K562 (cell line): ENCODE data around the gene FBXO9. TPM values are rescaled to one million over a fixed set of nuclear protein-coding genes. Genes with fewer than 3 reads are reported as not detected.
A peak's percentile ranks its signal among the peaks of the same experiment; 100 is the strongest.

Source experiments
- ATAC-seq: fragments of 200-7000 bp; cut with Tn5 transposase; 3 replicates; pipeline ENCODE4 v1.9.1; 2020; ENCODE audit warnings: moderate library complexity
- BruUV-seq: library from RNA; stranded (reverse); fragments of 400-500 nt; replicated peaks from 2 replicates; lab custom pipeline; 2021; lab: Mats Ljungman, UMichigan
- CTCF ChIA-PET: fragments of 300-600 bp; formaldehyde crosslinking; extraction: SDS; loops from one replicate; lab custom pipeline; 2021; ENCODE audit warnings: low intra/inter-chr PET ratio; lab: Yijun Ruan, JAX
- POLR2A ChIA-PET: fragments of 300-600, 350-650 bp; sonication (Branson Sonifier 250); formaldehyde crosslinking; extraction: SDS; loops from one replicate; lab custom pipeline; 2021; ENCODE audit warnings: antibody characterized with exemption, inconsistent platforms; lab: Yijun Ruan, JAX
- DNase-seq, 4 experiments: peaks; one replicate each; pipeline versions ENCODE4 v3.0.0 to v3.0.0-alpha.2; 2011 to 2018; ENCODE audit warnings: low spot score in 3 of 4, mixed read lengths in 3 of 4; ENCODE audit errors: extremely low read depth in 1 of 4
- FAIRE-seq: peaks from 2 replicates; lab custom pipeline; 2011; peaks lifted over from hg19 to GRCh38; lab: Jason Lieb, UNC
- H2AFZ ChIP-seq: 2 replicates; pipeline ENCODE4 v1.6.0; 2011; ENCODE audit warnings: low read depth, low read length, control low read depth, inconsistent platforms
- H3K27ac ChIP-seq: fragments of 200-600 bp; 3 replicates; pipeline ENCODE4 v1.8.0; 2011; ENCODE audit warnings: low read depth, mild to moderate bottlenecking, control low read depth, inconsistent platforms, low read length, moderate library complexity, mixed read lengths; ENCODE audit errors: extremely low read depth
- H3K27me3 ChIP-seq, 2 experiments: fragments of 300-600 bp in 1 of 2; 2 replicates in 1 of 2; 3 replicates in 1 of 2; pipeline versions ENCODE4 v1.6.0 to v1.8.0; 2011; ENCODE audit warnings: inconsistent platforms in 2 of 2, low read length in 2 of 2, mild to moderate bottlenecking in 1 of 2, mixed read lengths in 1 of 2, moderate library complexity in 1 of 2; ENCODE audit not compliant: control insufficient read depth in 2 of 2, insufficient read depth in 2 of 2
- H3K36me3 ChIP-seq: fragments of 300-600 bp; 3 replicates; pipeline ENCODE4 v1.8.0; 2011; ENCODE audit warnings: mild to moderate bottlenecking, low read length, inconsistent platforms; ENCODE audit not compliant: control insufficient read depth, insufficient read depth
- H3K4me1 ChIP-seq, 2 experiments: fragments of 200-600 bp in 1 of 2; replicated peaks in 1 of 2; 2 replicates in 1 of 2; 3 replicates in 1 of 2; pipeline versions ENCODE4 v1.5.1 to v1.8.0; 2011; ENCODE audit warnings: inconsistent platforms in 2 of 2, low read length in 2 of 2, mild to moderate bottlenecking in 1 of 2, mixed read lengths in 1 of 2, moderate library complexity in 1 of 2; ENCODE audit not compliant: control insufficient read depth in 2 of 2, insufficient read depth in 2 of 2
- H3K4me2 ChIP-seq: 2 replicates; pipeline ENCODE4 v1.6.1; 2011; ENCODE audit warnings: low read length, control low read depth, inconsistent platforms, mixed read lengths; ENCODE audit not compliant: insufficient read depth
- H3K4me3 ChIP-seq: fragments of 200-600 bp; sonication (generic), shearing (Covaris generic); 2 replicates; pipeline ENCODE4 v1.5.1; 2016; ENCODE audit warnings: control low read depth, inconsistent platforms
- H3K79me2 ChIP-seq: fragments of 200-600 bp; 3 replicates; pipeline ENCODE4 v1.8.0; 2011; ENCODE audit warnings: low read length, inconsistent platforms; ENCODE audit not compliant: control insufficient read depth, insufficient read depth
- H3K9ac ChIP-seq, 2 experiments: 2 replicates each; pipeline versions ENCODE4 v1.6.0 to v1.6.1; 2011; ENCODE audit warnings: low read depth in 2 of 2, low read length in 2 of 2, control low read depth in 1 of 2, inconsistent platforms in 1 of 2, mild to moderate bottlenecking in 1 of 2, mixed read lengths in 1 of 2; ENCODE audit not compliant: insufficient read depth in 1 of 2
- H3K9me1 ChIP-seq: one replicate; pipeline ENCODE4 v1.6.0; 2011; ENCODE audit warnings: inconsistent platforms, mild to moderate bottlenecking, low read length, moderate library complexity; ENCODE audit not compliant: control insufficient read depth, insufficient read depth
- H3K9me3 ChIP-seq: replicated peaks from 2 replicates; pipeline ENCODE4 v1.5.1; 2011; ENCODE audit warnings: low read depth, low read length, inconsistent platforms; ENCODE audit not compliant: control insufficient read depth, insufficient read depth
- H4K20me1 ChIP-seq: replicated peaks from 2 replicates; pipeline ENCODE4 v1.6.1; 2011; ENCODE audit warnings: low read length, inconsistent platforms, mixed read lengths; ENCODE audit not compliant: control insufficient read depth, insufficient read depth
- ARID1B ChIP-seq: fragments of 450-650 bp; IDR thresholded peaks from 2 replicates; pipeline ENCODE4 v1.6.1; 2016; ENCODE audit warnings: antibody characterized with exemption, mild to moderate bottlenecking, inconsistent platforms
- KLF10 ChIP-seq: fragments of 250-450 bp; sonication (Bioruptor Pico); IDR thresholded peaks from 2 replicates; pipeline ENCODE4 v1.6.1; 2021; ENCODE audit warnings: matching md5 sums
- TCF3 ChIP-seq: sonication (generic); formaldehyde crosslinking; IDR thresholded peaks from 2 replicates; pipeline ENCODE4 v1.4.0; 2020; ENCODE audit warnings: mild to moderate bottlenecking, missing genetic modification reagents
- in situ Hi-C: fragments of 300-500 bp; cut with MboI; formaldehyde crosslinking; loops from 4 replicates; pipeline ENCODE4 v1.15.0; 2018; ENCODE audit warnings: inconsistent platforms, mixed read lengths
- intact Hi-C: fragments of 100-400 bp; cut with micrococcal nuclease; formaldehyde crosslinking; loops from 2 replicates; pipeline ENCODE4 v1.14.2; 2022
- polyA plus RNA-seq, 8 experiments: library from polyadenylated mRNA; depleted of rRNA in 4 of 8; stranded (reverse) in 5 of 8; unstranded in 3 of 8; fragments of >200 nt; fragmentation: Nextera tagmentation in 2 of 8; fragmentation: Illumina TruSeq in 1 of 8; extraction: Ambion mirVana in 2 of 8; extraction: Trizol in 1 of 8; gene quantifications; 2 replicates each; pipeline versions ENCODE4 v1.2.1 to v1.2.3, GENCODE V29; 2011 to 2014; ENCODE audit warnings: inconsistent platforms in 1 of 8, missing spikeins in 1 of 8
- total RNA-seq, 7 experiments: library from RNA; depleted of rRNA in 6 of 7; stranded (reverse); fragments of >200 nt in 6 of 7; fragmentation: Illumina TruSeq in 2 of 7; extraction: Trizol in 2 of 7; gene quantifications; 2 replicates each; pipeline versions ENCODE4 v1.2.1 to v1.2.3, GENCODE V29; 2011 to 2021; ENCODE audit warnings: low replicate concordance in 1 of 7
- TF ChIP-seq, protein P1 (sequence below), 3 experiments: IDR thresholded peaks in 2 of 3; conservative IDR thresholded peaks in 1 of 3; 2 replicates each; pipeline ENCODE4 v1.5.1; 2011 to 2012; ENCODE audit warnings: low read length in 3 of 3, mild to moderate bottlenecking in 3 of 3, control low read depth in 2 of 3, improper control_type of control experiment in 1 of 3, inconsistent platforms in 1 of 3, low read depth in 1 of 3, mixed read lengths in 1 of 3, moderate library complexity in 1 of 3; ENCODE audit not compliant: insufficient read depth in 2 of 3
- TF ChIP-seq, protein P2 (sequence below): fragments of 450-650 bp; formaldehyde crosslinking; IDR thresholded peaks from 2 replicates; pipeline ENCODE4 v1.4.0; 2020; ENCODE audit warnings: mild to moderate bottlenecking, moderate library complexity

The FBXO9 gene
- total and polyA plus RNA-seq, 9 of the 15 experiments (the other 6 are each of a cell fraction or from before 2014, with no cell fraction given), result 10.1 to 85.3 (median 51.4) TPM

DNA sequence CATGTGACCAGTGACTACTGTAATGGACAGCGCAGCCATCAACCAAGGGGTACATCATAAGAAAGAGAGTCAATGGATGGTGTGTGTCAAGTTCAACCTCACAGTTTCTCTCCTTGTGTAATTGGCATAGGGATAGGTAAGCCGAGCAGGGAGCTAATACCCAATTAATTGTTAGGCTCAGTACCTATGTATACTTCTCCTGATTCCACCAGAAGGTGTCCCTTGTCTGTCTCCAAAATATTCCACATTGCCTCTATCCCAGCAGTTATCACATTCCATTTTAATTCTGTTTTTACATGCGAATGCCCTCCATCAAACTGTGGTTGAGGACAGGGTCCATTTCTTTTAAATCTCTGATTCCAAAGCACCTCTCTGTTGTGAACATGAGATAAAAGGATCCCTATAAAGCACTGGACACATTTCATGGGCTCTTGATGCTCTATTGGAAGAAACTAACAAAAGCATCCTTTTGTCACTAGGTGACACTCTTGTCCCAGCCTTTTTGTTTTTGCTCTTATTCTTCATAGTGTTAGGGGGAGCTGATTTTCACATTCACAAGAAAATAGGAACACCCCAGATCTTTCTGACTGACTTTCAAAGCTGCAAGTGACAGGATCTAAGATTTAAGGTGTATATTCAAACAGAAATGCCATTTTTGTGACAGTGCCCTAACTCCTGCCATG, 38.9 kb downstream of the FBXO9 start (continued):
- TF ChIP-seq, protein P1, sequence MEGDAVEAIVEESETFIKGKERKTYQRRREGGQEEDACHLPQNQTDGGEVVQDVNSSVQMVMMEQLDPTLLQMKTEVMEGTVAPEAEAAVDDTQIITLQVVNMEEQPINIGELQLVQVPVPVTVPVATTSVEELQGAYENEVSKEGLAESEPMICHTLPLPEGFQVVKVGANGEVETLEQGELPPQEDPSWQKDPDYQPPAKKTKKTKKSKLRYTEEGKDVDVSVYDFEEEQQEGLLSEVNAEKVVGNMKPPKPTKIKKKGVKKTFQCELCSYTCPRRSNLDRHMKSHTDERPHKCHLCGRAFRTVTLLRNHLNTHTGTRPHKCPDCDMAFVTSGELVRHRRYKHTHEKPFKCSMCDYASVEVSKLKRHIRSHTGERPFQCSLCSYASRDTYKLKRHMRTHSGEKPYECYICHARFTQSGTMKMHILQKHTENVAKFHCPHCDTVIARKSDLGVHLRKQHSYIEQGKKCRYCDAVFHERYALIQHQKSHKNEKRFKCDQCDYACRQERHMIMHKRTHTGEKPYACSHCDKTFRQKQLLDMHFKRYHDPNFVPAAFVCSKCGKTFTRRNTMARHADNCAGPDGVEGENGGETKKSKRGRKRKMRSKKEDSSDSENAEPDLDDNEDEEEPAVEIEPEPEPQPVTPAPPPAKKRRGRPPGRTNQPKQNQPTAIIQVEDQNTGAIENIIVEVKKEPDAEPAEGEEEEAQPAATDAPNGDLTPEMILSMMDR (IDR thresholded peaks at IDR 0.05 in 2 of 3, conservative IDR thresholded peaks at IDR 0.05 in 1 of 3; ENCODE audit: insufficient read depth in 2 of 3, low read depth in 1 of 3, low read length in 3 of 3), result peak in 2 of 3 experiments; percentile 27 to 44; a peak in 2 of 6 replicates
- no peak for TF ChIP-seq KLF10 (CRISPR knock-in tag)

DNA sequence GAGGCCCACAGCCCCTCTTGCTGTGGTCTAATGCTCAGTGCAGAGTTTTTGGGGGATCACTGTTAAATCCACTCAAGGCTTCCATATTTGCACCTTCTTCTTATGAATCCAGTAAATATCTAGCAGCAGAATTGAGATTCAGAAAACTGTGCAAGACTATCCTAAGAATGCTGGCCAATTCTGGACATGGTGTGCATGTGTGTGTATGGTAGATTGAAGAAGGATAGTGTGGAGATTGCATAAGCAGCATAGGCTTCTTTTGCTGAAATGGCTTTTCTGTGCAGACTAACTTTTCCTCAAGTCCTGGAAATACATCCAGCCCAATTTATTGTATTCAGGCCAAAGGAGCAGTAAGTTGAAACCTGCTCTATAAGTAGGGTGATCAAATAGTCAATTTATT, 39.7 kb downstream of the FBXO9 start:
- H2AFZ ChIP-seq, result no peak overlapping the region
- FAIRE-seq (no peak), ATAC-seq (no peak), DNase-seq (no peak)
- in situ Hi-C loops (no loop called here), intact Hi-C loops (no loop called here)
- H3K27me3 ChIP-seq, result no peaks in the 10 kb centered on the region
- no peaks in the 10 kb centered on the region for H4K20me1 ChIP-seq
- H3K9ac ChIP-seq, result no peak overlapping the region
- no TSS peak for BruUV-seq
- H3K4me1 ChIP-seq, result no peaks in the 10 kb centered on the region
- ChIA-PET CTCF (no interaction called here), POLR2A (no interaction called here)
- no peak overlapping the region for H3K4me2 ChIP-seq
- no peak overlapping the region for H3K4me3 ChIP-seq
- H3K9me3 ChIP-seq, result no peaks in the 10 kb centered on the region; the same call in 1 of the 2 replicates
- H3K79me2 ChIP-seq, result no peaks in the 10 kb centered on the region
- TF ChIP-seq TCF3 (CRISPR knock-in tag) (no peak), ARID1B (no peak)
- TF ChIP-seq, protein P2, sequence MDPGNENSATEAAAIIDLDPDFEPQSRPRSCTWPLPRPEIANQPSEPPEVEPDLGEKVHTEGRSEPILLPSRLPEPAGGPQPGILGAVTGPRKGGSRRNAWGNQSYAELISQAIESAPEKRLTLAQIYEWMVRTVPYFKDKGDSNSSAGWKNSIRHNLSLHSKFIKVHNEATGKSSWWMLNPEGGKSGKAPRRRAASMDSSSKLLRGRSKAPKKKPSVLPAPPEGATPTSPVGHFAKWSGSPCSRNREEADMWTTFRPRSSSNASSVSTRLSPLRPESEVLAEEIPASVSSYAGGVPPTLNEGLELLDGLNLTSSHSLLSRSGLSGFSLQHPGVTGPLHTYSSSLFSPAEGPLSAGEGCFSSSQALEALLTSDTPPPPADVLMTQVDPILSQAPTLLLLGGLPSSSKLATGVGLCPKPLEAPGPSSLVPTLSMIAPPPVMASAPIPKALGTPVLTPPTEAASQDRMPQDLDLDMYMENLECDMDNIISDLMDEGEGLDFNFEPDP (CRISPR knock-in tag), result no peak
- H3K27ac ChIP-seq, result no peak overlapping the region
- no peaks in the 10 kb centered on the region for H3K9me1 ChIP-seq
- H3K36me3 ChIP-seq, result peaks cover 24% of the 10 kb centered on the region; the same call in 1 of the 3 replicates
